ENCODE measurements around the gene KCNG2. TPM values are rescaled to one million over a fixed set of nuclear protein-coding genes. Genes with fewer than 3 reads are reported as not detected.

The KCNG2 gene
- total and polyA plus RNA-seq, 9 of the 15 experiments (the other 6 are each of a cell fraction or from before 2014, with no cell fraction given), result not detected

- no TSS peak for BruUV-seq (replicated peaks)
- H3K27me3 ChIP-seq (ENCODE audit: control insufficient read depth in 2 of 2, insufficient read depth in 2 of 2, low read length in 2 of 2), result peaks cover 0 to 15% of the 10 kb centered on the region in 2 experiments; a peak in 2 of 5 replicates
- no peaks in the 10 kb centered on the region for H3K36me3 ChIP-seq (ENCODE audit: control insufficient read depth, insufficient read depth, low read length)
- ChIA-PET POLR2A (no interaction called here), CTCF (ENCODE audit: low intra/inter-chr PET ratio) (no interaction called here)
- no peak overlapping the region for H3K4me3 ChIP-seq
- H3K9me3 ChIP-seq (replicated peaks; ENCODE audit: control insufficient read depth, insufficient read depth, low read depth, low read length), result no peaks in the 10 kb centered on the region
- H2AFZ ChIP-seq (ENCODE audit: low read depth, low read length), result no peak overlapping the region
- no peaks in the 10 kb centered on the region for H4K20me1 ChIP-seq (replicated peaks; ENCODE audit: control insufficient read depth, insufficient read depth, low read length)
- H3K4me1 ChIP-seq (replicated peaks in 1 of 2; ENCODE audit: control insufficient read depth in 2 of 2, insufficient read depth in 2 of 2, low read length in 2 of 2), result no peaks in the 10 kb centered on the region
- intact Hi-C loops (cut with micrococcal nuclease) (no loop called here), in situ Hi-C loops (cut with MboI) (no loop called here)
- ATAC-seq (no peak), DNase-seq (ENCODE audit: extremely low read depth in 1 of 4, low spot score in 3 of 4) (no peak), FAIRE-seq (no peak)
- TF ChIP-seq EGR1 (conservative IDR thresholded peaks at IDR 0.05) (no peak), PPARD (CRISPR knock-in tag; IDR thresholded peaks at IDR 0.05) (no peak), ZSCAN32 (CRISPR knock-in tag; IDR thresholded peaks at IDR 0.05) (no peak), CTCF (IDR thresholded peaks at IDR 0.05 in 2 of 3, conservative IDR thresholded peaks at IDR 0.05 in 1 of 3; ENCODE audit: insufficient read depth in 2 of 3, low read depth in 1 of 3, low read length in 3 of 3) (no peak), ZNF830 (CRISPR knock-in tag; IDR thresholded peaks at IDR 0.05) (no peak), MAFG (tag; conservative IDR thresholded peaks at IDR 0.05) (no peak)
- WGBS (ENCODE audit: insufficient coverage, low coverage, missing lambda C conversion rate), result 0% methylated on average over 5 of the region's 6 CpGs
- H3K27ac ChIP-seq (ENCODE audit: extremely low read depth, low read depth, low read length), result no peak overlapping the region
- no peaks in the 10 kb centered on the region for H3K79me2 ChIP-seq (ENCODE audit: control insufficient read depth, insufficient read depth, low read length)
- H3K9ac ChIP-seq (ENCODE audit: insufficient read depth in 1 of 2, low read depth in 2 of 2, low read length in 2 of 2), result no peak overlapping the region
- no peaks in the 10 kb centered on the region for H3K9me1 ChIP-seq (ENCODE audit: control insufficient read depth, insufficient read depth, low read length)
- no peak overlapping the region for H3K4me2 ChIP-seq (ENCODE audit: insufficient read depth, low read length)
These were observed 37.1 kb downstream of the KCNG2 start for GRCh38 chr18:79834834-79835233.

Data from K562 (cell line).